Endothelial cell of umbilical vein (primary cell): ENCODE measurements around the gene GUCA2B. TPM values are rescaled to one million over a fixed set of nuclear protein-coding genes. Genes with fewer than 3 reads are reported as not detected.

Experiments used
- BruUV-seq: library from RNA; stranded (reverse); fragments of 400-500 nt; replicated peaks from 2 replicates; lab custom pipeline; 2021; lab: Mats Ljungman, UMichigan
- CTCF ChIA-PET: fragments of 300-600, 350-600 bp; sonication (Branson Sonifier 250); formaldehyde crosslinking; loops from one replicate; lab custom pipeline; 2021; ENCODE audit warnings: antibody characterized with exemption, inconsistent platforms; lab: Charles Lee
- POLR2A ChIA-PET: fragments of 300-600, 350-600 bp; sonication (Branson Sonifier 250); formaldehyde crosslinking; loops from one replicate; lab custom pipeline; 2021; ENCODE audit warnings: antibody characterized with exemption, inconsistent platforms; lab: Charles Lee
- DNase-seq: peaks from one replicate; pipeline ENCODE4 v3.0.0-alpha.2; 2011; ENCODE audit warnings: low read depth, low spot score
- FAIRE-seq: peaks from 2 replicates; lab custom pipeline; 2011; peaks lifted over from hg19 to GRCh38; lab: Jason Lieb, UNC
- H2AFZ ChIP-seq: 2 replicates; pipeline ENCODE4 v1.6.0; 2012; ENCODE audit warnings: low read depth, low read length, control low read depth, inconsistent platforms
- H3K27ac ChIP-seq: 2 replicates; pipeline ENCODE4 v1.5.1; 2011; ENCODE audit warnings: low read depth, mild to moderate bottlenecking, control low read depth, low read length, moderate library complexity; ENCODE audit not compliant: insufficient read depth
- H3K27me3 ChIP-seq, 2 experiments: 2 replicates each; pipeline versions ENCODE4 v1.6.0 to v1.6.1; 2011; ENCODE audit warnings: low read length in 2 of 2, mixed read lengths in 1 of 2; ENCODE audit not compliant: control insufficient read depth in 2 of 2, insufficient read depth in 2 of 2
- H3K36me3 ChIP-seq, 2 experiments: 2 replicates in 1 of 2; 3 replicates in 1 of 2; pipeline ENCODE4 v1.5.1; 2011; ENCODE audit warnings: low read length in 2 of 2, mild to moderate bottlenecking in 1 of 2, moderate library complexity in 1 of 2; ENCODE audit not compliant: control insufficient read depth in 2 of 2, insufficient read depth in 2 of 2; ENCODE audit errors: extremely low read depth in 1 of 2
- H3K4me1 ChIP-seq: 3 replicates; pipeline ENCODE4 v1.5.1; 2011; ENCODE audit warnings: mild to moderate bottlenecking, low read length; ENCODE audit not compliant: control insufficient read depth, insufficient read depth; ENCODE audit errors: extremely low read depth
- H3K4me2 ChIP-seq: 2 replicates; pipeline ENCODE4 v1.6.1; 2011; ENCODE audit warnings: low read length, control low read depth, mixed read lengths; ENCODE audit not compliant: insufficient read depth
- H3K4me3 ChIP-seq, 3 experiments: fragments of 200-600 bp in 1 of 3; sonication (generic), shearing (Covaris generic) in 1 of 3; replicated peaks in 1 of 3; 2 replicates each; pipeline ENCODE4 v1.5.1; 2011 to 2016; ENCODE audit warnings: control low read depth in 3 of 3, low read length in 3 of 3, mild to moderate bottlenecking in 2 of 3, inconsistent platforms in 1 of 3, low read depth in 1 of 3, moderate library complexity in 1 of 3; ENCODE audit not compliant: insufficient read depth in 1 of 3
- H3K79me2 ChIP-seq: 2 replicates; pipeline ENCODE4 v1.6.0; 2012; ENCODE audit warnings: low read length, inconsistent platforms; ENCODE audit not compliant: control insufficient read depth, insufficient read depth
- H3K9ac ChIP-seq: replicated peaks from 2 replicates; pipeline ENCODE3; 2011; ENCODE audit warnings: low read length, control low read depth; ENCODE audit not compliant: insufficient read depth; ENCODE audit errors: extremely low read depth
- H3K9me1 ChIP-seq: replicated peaks from 3 replicates; pipeline ENCODE4 v1.6.0; 2011; ENCODE audit warnings: mild to moderate bottlenecking, low read length; ENCODE audit not compliant: control insufficient read depth, insufficient read depth; ENCODE audit errors: extremely low read depth
- H3K9me3 ChIP-seq: replicated peaks from 2 replicates; pipeline ENCODE4 v1.5.1; 2012; ENCODE audit warnings: low read length, inconsistent platforms; ENCODE audit not compliant: control insufficient read depth, insufficient read depth
- H4K20me1 ChIP-seq: replicated peaks from 2 replicates; pipeline ENCODE3; 2011; ENCODE audit warnings: mild to moderate bottlenecking, low read length; ENCODE audit not compliant: control insufficient read depth, insufficient read depth; ENCODE audit errors: extremely low read depth
- CTCF ChIP-seq, 2 donors: IDR thresholded peaks; 1 replicate in 1 of 2; 2 replicates in 1 of 2; pipeline ENCODE4 v1.5.1; 2011; ENCODE audit warnings: low read length in 2 of 2, mild to moderate bottlenecking in 2 of 2, moderate library complexity in 2 of 2, control low read depth in 1 of 2, inconsistent platforms in 1 of 2, low read depth in 1 of 2; ENCODE audit not compliant: insufficient read depth in 1 of 2; ENCODE audit errors: extremely low read depth in 1 of 2
- EZH2 ChIP-seq: IDR thresholded peaks from 2 replicates; pipeline ENCODE4 v1.6.1; 2012; ENCODE audit warnings: borderline replicate concordance, low read depth, mild to moderate bottlenecking, moderate library complexity, low read length, inconsistent platforms; ENCODE audit not compliant: severe bottlenecking
- FOS ChIP-seq: IDR thresholded peaks from 2 replicates; pipeline ENCODE4 v1.6.1; 2011; ENCODE audit warnings: mild to moderate bottlenecking, low read length, moderate library complexity, borderline replicate concordance; ENCODE audit not compliant: insufficient read depth
- GATA2 ChIP-seq: IDR thresholded peaks from 2 replicates; pipeline ENCODE4 v1.7.0; 2011; ENCODE audit warnings: low read depth, mild to moderate bottlenecking, moderate library complexity, mixed read lengths, low read length; ENCODE audit not compliant: insufficient read length, insufficient read depth
- JUN ChIP-seq: IDR thresholded peaks from 2 replicates; pipeline ENCODE4 v1.6.1; 2011; ENCODE audit warnings: borderline replicate concordance, low read depth; ENCODE audit not compliant: insufficient read length, insufficient read depth
- MYC ChIP-seq: IDR thresholded peaks from one replicate; pipeline ENCODE4 v1.6.1; 2011; ENCODE audit warnings: mild to moderate bottlenecking, low read depth, low read length
- POLR2A ChIP-seq: IDR thresholded peaks from 2 replicates; pipeline ENCODE4 v1.6.1; 2012; ENCODE audit warnings: low read depth, mild to moderate bottlenecking, control low read depth, low read length
- POLR2AphosphoS5 ChIP-seq: IDR thresholded peaks from 2 replicates; pipeline ENCODE4 v1.6.1; 2012; ENCODE audit warnings: low read depth, mild to moderate bottlenecking, control low read depth, low read length, moderate library complexity; ENCODE audit not compliant: insufficient read depth
- dilution Hi-C: fragments of 300-500 bp; cut with MboI; formaldehyde crosslinking; loops from one replicate; pipeline ENCODE4 v1.15.0; 2019; ENCODE audit warnings: low sequenced_read_pairs; ENCODE audit not compliant: extremely low pct_ligation_motif_present
- intact Hi-C: fragments of 100-400 bp; cut with micrococcal nuclease; formaldehyde crosslinking; loops from one replicate; pipeline ENCODE4 v1.10.0; 2022
- polyA plus RNA-seq, 4 experiments: library from polyadenylated mRNA; depleted of rRNA in 3 of 4; stranded (reverse) in 3 of 4; unstranded in 1 of 4; fragments of >200 nt; gene quantifications; 2 replicates each; pipeline versions ENCODE4 v1.2.1 to v1.2.3, GENCODE V29; 2011 to 2012; ENCODE audit warnings: missing spikeins in 1 of 4
- total RNA-seq: library from RNA; stranded (reverse); gene quantifications from 2 replicates; pipeline ENCODE4 v1.2.3, GENCODE V29; 2021
- TF ChIP-seq, protein P1 (sequence below): IDR thresholded peaks from 2 replicates; pipeline ENCODE4 v1.6.1; 2011; ENCODE audit not compliant: insufficient read depth, insufficient read length

GUCA2B gene
- total and polyA plus RNA-seq, 2 donors (not counting 3 experiments of a cell fraction or from before 2014, with no cell fraction given) = not detected

DNA sequence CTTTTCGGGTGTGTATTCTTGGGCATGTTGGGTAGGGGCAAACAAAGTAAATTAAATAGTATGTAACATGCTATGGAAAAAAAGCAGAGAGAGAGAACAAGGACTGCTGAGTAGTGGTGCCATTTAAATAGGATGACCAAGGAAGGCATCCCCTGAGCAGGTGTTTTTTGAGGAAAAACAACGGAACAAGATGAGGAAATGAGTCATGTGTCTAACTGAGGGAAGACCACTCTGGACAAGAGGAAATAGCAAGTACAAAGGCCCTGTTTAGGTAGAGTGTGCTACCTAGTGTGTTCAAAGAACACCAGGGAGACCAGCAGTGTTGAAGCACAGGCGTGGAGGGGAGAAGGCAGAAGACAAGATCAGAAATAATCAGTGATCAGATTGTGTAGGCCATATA is 31.4 kb downstream of the GUCA2B start:
- peaks cover 2% of the 10 kb centered on the region in 2 experiments for H3K36me3 ChIP-seq
- CTCF ChIA-PET = interaction anchor here (1.2 to 5.0 kb wide), 3 partner anchors 11 to 37 kb away, joined by 4 to 38 read pairs (median 6); no protein-coding TSS in a partner anchor
- dilution Hi-C loops = no loop called here

DNA sequence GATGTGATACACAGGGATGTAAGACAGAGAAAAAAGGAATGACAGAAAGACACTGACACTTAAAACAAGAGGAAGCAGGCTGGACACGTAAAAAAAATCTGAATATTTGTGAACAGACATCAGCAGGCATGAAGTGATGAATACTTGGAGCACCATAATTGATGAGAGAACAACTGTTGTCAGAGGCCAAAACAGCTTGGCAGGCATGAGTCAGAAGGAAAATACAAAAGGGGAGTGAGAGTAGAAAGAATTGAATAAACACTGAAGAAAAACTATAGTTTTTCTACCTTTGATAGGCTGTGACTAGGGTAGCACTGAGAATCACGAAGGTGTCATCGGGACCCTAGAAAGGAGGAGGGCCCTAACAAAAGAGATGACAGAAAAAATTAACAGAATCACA is 32.9 kb downstream of the GUCA2B start:
- intact Hi-C loops = no loop called here
- no peaks in the 10 kb centered on the region for H4K20me1 ChIP-seq
- no peak overlapping the region for H3K9ac ChIP-seq
- ChIA-PET POLR2A (no interaction called here), CTCF (interaction anchor here (1.1 to 5.0 kb wide), 2 partner anchors 13 to 25 kb away, joined by 4 to 38 read pairs; no protein-coding TSS in a partner anchor)
- H3K27ac ChIP-seq = peak overlapping the region; percentile 52
- H2AFZ ChIP-seq = no peak overlapping the region
- peaks cover 29% of the 10 kb centered on the region for H3K4me1 ChIP-seq
- BruUV-seq = no TSS peak
- H3K27me3 ChIP-seq = no peaks in the 10 kb centered on the region
- H3K9me3 ChIP-seq = no peaks in the 10 kb centered on the region
- H3K9me1 ChIP-seq = no peaks in the 10 kb centered on the region
- H3K4me3 ChIP-seq = no peak overlapping the region
- peak overlapping the region; percentile 22 for H3K4me2 ChIP-seq
- FAIRE-seq (peak; percentile 82), DNase-seq (peak; percentile 77)
- no peaks in the 10 kb centered on the region for H3K79me2 ChIP-seq
- TF ChIP-seq EZH2 (no peak), CTCF (IDR thresholded peaks at IDR 0.05; ENCODE audit: extremely low read depth in 1 of 2, insufficient read depth in 1 of 2, low read depth in 1 of 2, low read length in 2 of 2) (no peak), JUN (peak; percentile 25), FOS (peak; percentile 71), POLR2A (no peak), GATA2 (no peak), POLR2AphosphoS5 (no peak), MYC (no peak)
- TF ChIP-seq, protein P1, sequence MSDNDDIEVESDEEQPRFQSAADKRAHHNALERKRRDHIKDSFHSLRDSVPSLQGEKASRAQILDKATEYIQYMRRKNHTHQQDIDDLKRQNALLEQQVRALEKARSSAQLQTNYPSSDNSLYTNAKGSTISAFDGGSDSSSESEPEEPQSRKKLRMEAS = no peak
- peaks cover 2 to 3% of the 10 kb centered on the region in 2 experiments for H3K36me3 ChIP-seq
- dilution Hi-C loops = no loop called here

More for the DNA sequence above, 31.4 kb downstream of the GUCA2B start:
- no peaks in the 10 kb centered on the region for H3K9me3 ChIP-seq
- no peak overlapping the region for H3K9ac ChIP-seq
- POLR2A ChIA-PET = no interaction called here
- BruUV-seq = no TSS peak
- no peaks in the 10 kb centered on the region for H3K27me3 ChIP-seq
- no peaks in the 10 kb centered on the region for H3K9me1 ChIP-seq
- intact Hi-C loops = no loop called here
- TF ChIP-seq JUN (peak; percentile 63), POLR2A (no peak)
- no peak overlapping the region for H3K4me2 ChIP-seq
- peak overlapping the region; percentile 10 for H3K27ac ChIP-seq
- DNase-seq = peak; percentile 36
- H3K4me1 ChIP-seq = peaks cover 29% of the 10 kb centered on the region
- H3K79me2 ChIP-seq = no peaks in the 10 kb centered on the region
- FAIRE-seq = peak; percentile 79
- no peak overlapping the region for H3K4me3 ChIP-seq
- no peak overlapping the region for H2AFZ ChIP-seq
- H4K20me1 ChIP-seq = no peaks in the 10 kb centered on the region
